Uterus (tissue), 4 donors: Measurements from ENCODE around the gene APOA5. TPM values are rescaled to one million over a fixed set of nuclear protein-coding genes. Genes with fewer than 3 reads are reported as not detected.

Experiments used
- DNase-seq, 2 donors: peaks; one replicate each; pipeline ENCODE4 v3.0.0-alpha.2; 2019 to 2020
- H3K27ac ChIP-seq, 2 donors: fragments of 200-600 bp; sonication (generic); 1 replicate in 1 of 2; 2 replicates in 1 of 2; pipeline ENCODE4 v1.5.1; 2016 to 2018
- H3K27me3 ChIP-seq, 2 donors: fragments of 200-600 bp; sonication (generic); one replicate each; pipeline ENCODE4 v1.5.1; 2018 to 2019; ENCODE audit warnings: control low read depth in 1 of 2
- H3K36me3 ChIP-seq, 2 donors: fragments of 200-600 bp; sonication (generic); one replicate each; pipeline ENCODE4 v1.5.1; 2019; ENCODE audit warnings: control low read depth in 1 of 2
- H3K4me1 ChIP-seq, 2 donors: fragments of 200-600 bp; sonication (generic); one replicate each; pipeline ENCODE4 v1.5.1; 2018 to 2019; ENCODE audit warnings: control low read depth in 1 of 2
- H3K4me3 ChIP-seq, 2 donors: fragments of 200-600 bp; sonication (generic); 1 replicate in 1 of 2; 2 replicates in 1 of 2; pipeline ENCODE4 v1.5.1; 2018 to 2019; ENCODE audit warnings: mild to moderate bottlenecking in 1 of 2
- H3K9me3 ChIP-seq, 2 donors: fragments of 200-600 bp; sonication (generic); one replicate each; pipeline ENCODE4 v1.5.1; 2019; ENCODE audit warnings: control low read depth in 1 of 2
- POLR2A ChIP-seq, 2 donors: fragments of 450-650 bp; IDR thresholded peaks; one replicate each; pipeline ENCODE4 v1.6.1; 2016; ENCODE audit warnings: antibody characterized with exemption in 2 of 2, mild to moderate bottlenecking in 1 of 2, moderate library complexity in 1 of 2
- intact Hi-C: fragments of 100-400 bp; cut with DNase I; formaldehyde crosslinking; loops from one replicate; pipeline ENCODE4 v1.15.1; 2023; ENCODE audit warnings: low total_unique reads
- total RNA-seq, 4 donors: library from RNA; depleted of rRNA in 3 of 4; stranded (reverse); fragments of >200 nt in 3 of 4; gene quantifications; one replicate each; pipeline versions ENCODE4 v1.1.0 to v1.2.4, GENCODE V29; 2014 to 2023
- TF ChIP-seq, protein P1 (sequence below), 4 experiments: fragments of 200-600 bp in 2 of 4; fragments of 450-650 bp in 2 of 4; sonication (generic) in 2 of 4; IDR thresholded peaks; one replicate each; pipeline ENCODE4 v1.5.1; 2016 to 2019; ENCODE audit warnings: antibody characterized with exemption in 4 of 4, mild to moderate bottlenecking in 2 of 4, moderate library complexity in 1 of 4
- donor health status: DM: yes; HTN: yes; CAD: no.

The APOA5 gene
- total RNA-seq, 4 donors from 2014 or later = not detected

DNA sequence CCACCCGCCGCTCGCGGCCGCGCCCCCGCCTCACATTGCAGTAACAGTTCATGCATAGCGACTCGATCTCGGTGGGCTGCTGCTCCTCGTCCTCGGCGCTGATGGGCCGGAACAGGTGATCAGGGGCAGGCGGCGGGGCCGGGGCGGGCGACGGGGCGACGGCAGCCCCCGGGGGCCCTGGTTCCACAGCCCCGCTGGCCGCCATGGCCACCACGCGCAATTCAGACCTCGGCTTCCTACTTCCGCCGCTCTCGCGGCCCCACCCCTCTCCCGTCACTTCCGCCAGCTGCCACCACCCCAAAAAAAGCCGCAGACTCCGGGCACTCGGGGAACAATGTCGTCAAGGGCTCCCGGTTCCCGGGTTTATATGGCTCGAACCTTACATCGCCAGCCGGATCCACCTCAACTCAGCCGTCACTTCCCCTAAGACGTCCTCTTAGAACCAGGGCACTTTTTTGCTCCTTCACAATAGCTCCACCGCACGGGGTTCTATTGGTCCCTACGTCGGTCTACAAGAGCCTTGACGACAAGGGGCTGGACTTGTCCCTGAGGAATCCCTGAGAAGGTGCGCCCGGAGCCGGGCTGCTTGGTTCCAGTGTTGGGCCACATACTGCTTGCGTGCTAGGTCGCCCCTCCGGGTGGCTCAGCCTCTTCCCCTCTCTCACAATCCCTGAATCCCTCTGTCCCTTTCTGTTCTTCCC, 3.7 kb downstream of the APOA5 start, which contains the start of gene ZPR1:
Gene ZPR1, minus strand, starts transcription at position 238 of the 701 bp plus-strand sequence. Its CDS starts 33 bp downstream, at position 205.
- H3K36me3 ChIP-seq = no peaks in the 10 kb centered on the region
- H3K9me3 ChIP-seq = no peaks in the 10 kb centered on the region
- no peaks in the 10 kb centered on the region for H3K27me3 ChIP-seq
- DNase-seq = peak; percentile 77 to 83
- TF ChIP-seq, protein P1, sequence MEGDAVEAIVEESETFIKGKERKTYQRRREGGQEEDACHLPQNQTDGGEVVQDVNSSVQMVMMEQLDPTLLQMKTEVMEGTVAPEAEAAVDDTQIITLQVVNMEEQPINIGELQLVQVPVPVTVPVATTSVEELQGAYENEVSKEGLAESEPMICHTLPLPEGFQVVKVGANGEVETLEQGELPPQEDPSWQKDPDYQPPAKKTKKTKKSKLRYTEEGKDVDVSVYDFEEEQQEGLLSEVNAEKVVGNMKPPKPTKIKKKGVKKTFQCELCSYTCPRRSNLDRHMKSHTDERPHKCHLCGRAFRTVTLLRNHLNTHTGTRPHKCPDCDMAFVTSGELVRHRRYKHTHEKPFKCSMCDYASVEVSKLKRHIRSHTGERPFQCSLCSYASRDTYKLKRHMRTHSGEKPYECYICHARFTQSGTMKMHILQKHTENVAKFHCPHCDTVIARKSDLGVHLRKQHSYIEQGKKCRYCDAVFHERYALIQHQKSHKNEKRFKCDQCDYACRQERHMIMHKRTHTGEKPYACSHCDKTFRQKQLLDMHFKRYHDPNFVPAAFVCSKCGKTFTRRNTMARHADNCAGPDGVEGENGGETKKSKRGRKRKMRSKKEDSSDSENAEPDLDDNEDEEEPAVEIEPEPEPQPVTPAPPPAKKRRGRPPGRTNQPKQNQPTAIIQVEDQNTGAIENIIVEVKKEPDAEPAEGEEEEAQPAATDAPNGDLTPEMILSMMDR (IDR thresholded peaks at IDR 0.05) = peak in 1 of 4 experiments; percentile 16
- TF ChIP-seq POLR2A (IDR thresholded peaks at IDR 0.05) = peak; percentile 33 to 58
- peak within 1 kb of the TSS; percentile 68 to 79 for H3K27ac ChIP-seq
- peak within 1 kb of the TSS; percentile 76 to 99 for H3K4me3 ChIP-seq
- peaks cover 7 to 10% of the 10 kb centered on the region in 2 donors for H3K4me1 ChIP-seq
- intact Hi-C loops = loop anchor here (10.0 kb wide), 1 partner anchor 317 kb away; no protein-coding TSS in a partner anchor

- TF ChIP-seq, protein P1 (IDR thresholded peaks at IDR 0.05) = no peak
- no peak for TF ChIP-seq POLR2A (IDR thresholded peaks at IDR 0.05)
- no peaks in the 10 kb centered on the region for H3K27me3 ChIP-seq
- H3K9me3 ChIP-seq = no peaks in the 10 kb centered on the region
- no peak for DNase-seq
- intact Hi-C loops = loop anchor here (10.0 kb wide), 1 partner anchor 317 kb away; no protein-coding TSS in a partner anchor
- peak overlapping the region; percentile 76 to 99 for H3K4me3 ChIP-seq
- no peaks in the 10 kb centered on the region for H3K36me3 ChIP-seq
- H3K27ac ChIP-seq = peak overlapping the region; percentile 68 to 79
- H3K4me1 ChIP-seq = peaks cover 7 to 10% of the 10 kb centered on the region in 2 donors
Measured at GRCh38 chr11:116787436-116787785, 4.3 kb downstream of the APOA5 start.

- Histone ChIP-seq H3K4me1 (peaks cover 7 to 10% of the 10 kb centered on the region in 2 donors), H3K9me3 (no peaks in the 10 kb centered on the region), H3K27ac (no peak overlapping the region), H3K36me3 (no peaks in the 10 kb centered on the region), H3K27me3 (no peaks in the 10 kb centered on the region), H3K4me3 (peak overlapping the region; percentile 76 to 99)
- TF ChIP-seq, protein P1 (IDR thresholded peaks at IDR 0.05) = no peak
- TF ChIP-seq POLR2A (IDR thresholded peaks at IDR 0.05) = no peak
- DNase-seq = no peak
- intact Hi-C loops = loop anchor here (10.0 kb wide), 1 partner anchor 318 kb away; no protein-coding TSS in a partner anchor
Measured at GRCh38 chr11:116786966-116787365, 4.7 kb downstream of the APOA5 start.

DNA sequence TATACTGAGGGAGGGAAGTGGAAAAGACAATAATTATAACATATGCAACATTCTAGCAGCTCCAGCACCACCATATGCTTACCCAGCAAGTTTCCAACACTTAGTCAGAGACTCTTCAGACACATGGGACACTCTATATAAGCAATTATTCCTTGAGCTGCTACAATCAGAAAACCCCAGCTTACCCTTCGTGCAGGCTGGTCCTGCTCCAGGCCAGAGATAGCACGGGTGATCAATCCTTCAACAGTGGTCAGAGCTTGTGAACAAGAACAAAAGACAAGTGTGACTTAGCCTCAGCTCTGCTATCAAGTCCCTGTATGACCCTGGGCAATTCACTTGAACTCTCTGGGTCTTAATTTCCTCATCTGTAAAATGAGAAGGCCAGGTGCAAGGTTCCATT, 5.4 kb downstream of the APOA5 start:
- no peaks in the 10 kb centered on the region for H3K27me3 ChIP-seq
- DNase-seq = no peak
- no peaks in the 10 kb centered on the region for H3K9me3 ChIP-seq
- H3K27ac ChIP-seq = no peak overlapping the region
- intact Hi-C loops = loop anchor here (10.0 kb wide), 1 partner anchor 318 kb away; no protein-coding TSS in a partner anchor
- H3K36me3 ChIP-seq = no peaks in the 10 kb centered on the region
- no peak overlapping the region for H3K4me3 ChIP-seq
- H3K4me1 ChIP-seq = peaks cover 7 to 10% of the 10 kb centered on the region in 2 donors
- TF ChIP-seq POLR2A (IDR thresholded peaks at IDR 0.05) = no peak

- no peaks in the 10 kb centered on the region for H3K9me3 ChIP-seq
- intact Hi-C loops = loop anchor here (10.0 kb wide), 1 partner anchor 322 kb away; no protein-coding TSS in a partner anchor
- H3K4me1 ChIP-seq = peaks cover 7 to 10% of the 10 kb centered on the region in 2 donors
- H3K27ac ChIP-seq = no peak overlapping the region
- TF ChIP-seq, protein P1 (IDR thresholded peaks at IDR 0.05) = no peak
- TF ChIP-seq POLR2A (IDR thresholded peaks at IDR 0.05) = no peak
- H3K27me3 ChIP-seq = no peaks in the 10 kb centered on the region
- no peak for DNase-seq
- H3K4me3 ChIP-seq = no peak overlapping the region
- no peaks in the 10 kb centered on the region for H3K36me3 ChIP-seq
Measured at GRCh38 chr11:116782728-116783127, 9.0 kb downstream of the APOA5 start.
